ENCODE measurements around the gene LMOD3. TPM values are rescaled to one million over a fixed set of nuclear protein-coding genes. Genes with fewer than 3 reads are reported as not detected.

Gene LMOD3
- total RNA-seq (not detected), polyA plus RNA-seq (ENCODE audit: insufficient read depth, low read depth, low replicate concordance) (0.55 TPM)
- long read RNA-seq, donor 1: 0 reads
- long read RNA-seq, donor 2: 0 reads

GRCh38 chr3:69122403-69122802 is at the start of gene LMOD3:
Gene LMOD3 (minus strand): TSS chr3:69122595. CDS start chr3:69122386, 209 bp downstream.
- Histone ChIP-seq H3K9me3 (no peaks in the 10 kb centered on the region), H3K4me1 (no peaks in the 10 kb centered on the region), H3K27ac (no peak within 1 kb of the TSS), H3K36me3 (ENCODE audit: low read depth, missing control alignments) (no peaks in the 10 kb centered on the region), H3K4me3 (no peak within 1 kb of the TSS), H3K27me3 (no peaks in the 10 kb centered on the region)
- TF ChIP-seq CTCF (IDR thresholded peaks at IDR 0.05): no peak
- no peak for TF ChIP-seq POLR2A (IDR thresholded peaks at IDR 0.05)
- 77 to 89% methylated on average over 3 of the region's 3 CpGs for WGBS, 2 donors
- no peak for DNase-seq
- intact Hi-C loops (cut with DNase I; ENCODE audit: low total_unique reads): no loop called here

DNA sequence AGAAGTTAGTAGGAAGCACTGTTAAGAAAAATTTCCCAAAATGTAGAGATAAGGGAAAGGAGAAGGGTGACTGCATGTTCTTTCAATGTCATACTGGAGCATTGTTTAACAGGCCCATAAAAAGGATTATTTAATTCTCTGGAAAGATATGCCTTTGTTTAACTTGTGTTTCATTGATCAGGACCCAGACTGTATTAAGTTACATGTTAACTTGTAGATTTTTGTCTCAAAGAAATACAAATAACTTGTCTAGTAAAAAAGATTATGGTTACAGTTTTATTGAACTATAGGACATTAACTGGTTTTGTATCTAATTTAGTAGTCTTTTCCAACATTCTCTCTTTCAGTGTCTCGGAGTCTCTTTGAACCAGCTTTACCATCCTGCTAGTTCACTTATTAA is 49.7 kb upstream of the LMOD3 start:
- no peaks in the 10 kb centered on the region for H3K9me3 ChIP-seq
- TF ChIP-seq CTCF (IDR thresholded peaks at IDR 0.05) (no peak), POLR2A (IDR thresholded peaks at IDR 0.05) (no peak)
- WGBS, 2 donors: 54 to 64% methylated on average over 1 of the region's 1 CpG
- peaks cover 5% of the 10 kb centered on the region for H3K36me3 ChIP-seq (ENCODE audit: low read depth, missing control alignments)
- H3K27me3 ChIP-seq: no peaks in the 10 kb centered on the region
- H3K27ac ChIP-seq: no peak overlapping the region
- no peaks in the 10 kb centered on the region for H3K4me1 ChIP-seq
- no peak overlapping the region for H3K4me3 ChIP-seq
- no peak for DNase-seq
- intact Hi-C loops (cut with DNase I; ENCODE audit: low total_unique reads): no loop called here

GRCh38 chr3:69166446-69166845 is 44.1 kb upstream of the LMOD3 start:
- no peak for DNase-seq
- Histone ChIP-seq H3K36me3 (ENCODE audit: low read depth, missing control alignments) (no peaks in the 10 kb centered on the region), H3K4me1 (no peaks in the 10 kb centered on the region), H3K9me3 (no peaks in the 10 kb centered on the region), H3K27ac (no peak overlapping the region), H3K27me3 (no peaks in the 10 kb centered on the region), H3K4me3 (no peak overlapping the region)
- intact Hi-C loops (cut with DNase I; ENCODE audit: low total_unique reads): loop anchor here (10.0 kb wide), 3 partner anchors 128 to 508 kb away; no protein-coding TSS in a partner anchor
- TF ChIP-seq CTCF (IDR thresholded peaks at IDR 0.05): no peak
- TF ChIP-seq POLR2A (IDR thresholded peaks at IDR 0.05): no peak
- WGBS, 2 donors: 94 to 96% methylated on average over 1 of the region's 1 CpG

GRCh38 chr3:69165744-69166143 is 43.3 kb upstream of the LMOD3 start:
- intact Hi-C loops (cut with DNase I; ENCODE audit: low total_unique reads): loop anchor here (10.0 kb wide), 3 partner anchors 129 to 509 kb away; no protein-coding TSS in a partner anchor
- H3K36me3 ChIP-seq (ENCODE audit: low read depth, missing control alignments): no peaks in the 10 kb centered on the region
- WGBS, 2 donors: 96 to 98% methylated on average over 4 of the region's 4 CpGs
- H3K9me3 ChIP-seq: no peaks in the 10 kb centered on the region
- no peak for DNase-seq
- no peak overlapping the region for H3K4me3 ChIP-seq
- no peak for TF ChIP-seq POLR2A (IDR thresholded peaks at IDR 0.05)
- TF ChIP-seq CTCF (IDR thresholded peaks at IDR 0.05): no peak
- H3K27me3 ChIP-seq: no peaks in the 10 kb centered on the region
- no peak overlapping the region for H3K27ac ChIP-seq
- H3K4me1 ChIP-seq: no peaks in the 10 kb centered on the region

GRCh38 chr3:69164296-69164695 is 41.9 kb upstream of the LMOD3 start:
- Histone ChIP-seq H3K4me3 (no peak overlapping the region), H3K4me1 (no peaks in the 10 kb centered on the region), H3K27ac (no peak overlapping the region), H3K9me3 (no peaks in the 10 kb centered on the region), H3K36me3 (ENCODE audit: low read depth, missing control alignments) (no peaks in the 10 kb centered on the region), H3K27me3 (no peaks in the 10 kb centered on the region)
- DNase-seq: no peak
- intact Hi-C loops (cut with DNase I; ENCODE audit: low total_unique reads): loop anchor here (10.0 kb wide), 3 partner anchors 131 to 511 kb away; no protein-coding TSS in a partner anchor
- TF ChIP-seq CTCF (IDR thresholded peaks at IDR 0.05) (no peak), POLR2A (IDR thresholded peaks at IDR 0.05) (no peak)

Data from testis (tissue), 5 donors.